GM18951 (cell line): Measurements from ENCODE around the gene ACIN1.

Experiments used
- POLR2A ChIP-seq: IDR thresholded peaks from 4 replicates; pipeline ENCODE4 v1.6.1; 2011; ENCODE audit warnings: mild to moderate bottlenecking; ENCODE audit not compliant: insufficient read length, insufficient read depth; ENCODE audit errors: extremely low read depth
- in situ Hi-C: fragments of 300-500 bp; cut with MboI; formaldehyde crosslinking; loops from one replicate; pipeline ENCODE4 v1.12.0; 2022; ENCODE audit warnings: low sequenced_read_pairs, mixed read lengths, inconsistent platforms; ENCODE audit not compliant: unreplicated experiment

ACIN1 gene, protein sequence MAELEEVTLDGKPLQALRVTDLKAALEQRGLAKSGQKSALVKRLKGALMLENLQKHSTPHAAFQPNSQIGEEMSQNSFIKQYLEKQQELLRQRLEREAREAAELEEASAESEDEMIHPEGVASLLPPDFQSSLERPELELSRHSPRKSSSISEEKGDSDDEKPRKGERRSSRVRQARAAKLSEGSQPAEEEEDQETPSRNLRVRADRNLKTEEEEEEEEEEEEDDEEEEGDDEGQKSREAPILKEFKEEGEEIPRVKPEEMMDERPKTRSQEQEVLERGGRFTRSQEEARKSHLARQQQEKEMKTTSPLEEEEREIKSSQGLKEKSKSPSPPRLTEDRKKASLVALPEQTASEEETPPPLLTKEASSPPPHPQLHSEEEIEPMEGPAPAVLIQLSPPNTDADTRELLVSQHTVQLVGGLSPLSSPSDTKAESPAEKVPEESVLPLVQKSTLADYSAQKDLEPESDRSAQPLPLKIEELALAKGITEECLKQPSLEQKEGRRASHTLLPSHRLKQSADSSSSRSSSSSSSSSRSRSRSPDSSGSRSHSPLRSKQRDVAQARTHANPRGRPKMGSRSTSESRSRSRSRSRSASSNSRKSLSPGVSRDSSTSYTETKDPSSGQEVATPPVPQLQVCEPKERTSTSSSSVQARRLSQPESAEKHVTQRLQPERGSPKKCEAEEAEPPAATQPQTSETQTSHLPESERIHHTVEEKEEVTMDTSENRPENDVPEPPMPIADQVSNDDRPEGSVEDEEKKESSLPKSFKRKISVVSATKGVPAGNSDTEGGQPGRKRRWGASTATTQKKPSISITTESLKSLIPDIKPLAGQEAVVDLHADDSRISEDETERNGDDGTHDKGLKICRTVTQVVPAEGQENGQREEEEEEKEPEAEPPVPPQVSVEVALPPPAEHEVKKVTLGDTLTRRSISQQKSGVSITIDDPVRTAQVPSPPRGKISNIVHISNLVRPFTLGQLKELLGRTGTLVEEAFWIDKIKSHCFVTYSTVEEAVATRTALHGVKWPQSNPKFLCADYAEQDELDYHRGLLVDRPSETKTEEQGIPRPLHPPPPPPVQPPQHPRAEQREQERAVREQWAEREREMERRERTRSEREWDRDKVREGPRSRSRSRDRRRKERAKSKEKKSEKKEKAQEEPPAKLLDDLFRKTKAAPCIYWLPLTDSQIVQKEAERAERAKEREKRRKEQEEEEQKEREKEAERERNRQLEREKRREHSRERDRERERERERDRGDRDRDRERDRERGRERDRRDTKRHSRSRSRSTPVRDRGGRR

DNA sequence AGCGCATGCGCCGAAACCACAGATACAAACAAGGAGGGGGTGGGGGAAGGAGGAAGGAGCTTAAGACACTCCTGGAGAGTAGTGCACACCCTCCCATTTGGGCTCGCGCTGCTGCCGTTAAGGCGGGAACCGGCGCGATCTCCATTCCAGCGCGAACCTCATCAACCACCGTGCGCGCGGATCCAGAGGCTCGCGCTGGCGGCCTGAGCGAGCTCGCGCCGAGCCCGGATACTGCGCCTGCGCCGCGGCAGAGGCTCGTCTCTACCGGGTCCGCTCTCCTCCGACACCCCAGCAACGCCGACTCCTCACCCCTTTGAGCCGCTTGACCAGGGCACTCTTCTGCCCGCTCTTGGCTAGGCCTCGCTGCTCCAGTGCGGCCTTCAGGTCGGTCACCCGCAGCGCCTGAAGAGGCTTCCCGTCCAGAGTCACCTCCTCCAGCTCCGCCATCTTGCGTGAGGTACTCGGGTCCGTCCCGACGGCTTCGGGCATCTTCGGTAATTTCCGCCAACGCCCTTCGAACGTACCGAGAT lies at the start of gene ACIN1:
TSS of gene ACIN1 (minus strand) at position 471 of the 530 bp plus-strand sequence. CDS start at position 447, 24 bp downstream.
- peak; percentile 80 for TF ChIP-seq POLR2A
- in situ Hi-C loops = no loop called here

DNA sequence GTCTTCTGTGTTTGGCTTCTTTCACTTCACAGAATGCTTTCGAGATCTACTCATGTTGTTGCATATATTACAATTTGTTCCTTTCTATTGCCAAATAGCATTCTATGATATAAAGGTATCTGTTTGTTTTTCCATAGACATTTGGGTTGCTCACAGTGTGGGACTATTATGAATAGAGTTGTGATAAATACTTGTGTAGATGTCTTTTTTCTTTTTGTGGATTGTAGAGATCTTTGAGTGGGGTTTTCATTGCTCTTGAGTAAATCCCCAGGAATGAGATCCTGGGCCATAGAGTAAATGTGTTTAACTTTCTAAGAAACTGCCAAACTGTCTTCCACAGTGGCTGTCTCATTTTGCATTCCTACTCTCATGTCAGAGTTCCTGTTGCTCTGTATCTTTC lies 49.0 kb upstream of the ACIN1 start:
- no peak for TF ChIP-seq POLR2A
- in situ Hi-C loops = no loop called here

DNA sequence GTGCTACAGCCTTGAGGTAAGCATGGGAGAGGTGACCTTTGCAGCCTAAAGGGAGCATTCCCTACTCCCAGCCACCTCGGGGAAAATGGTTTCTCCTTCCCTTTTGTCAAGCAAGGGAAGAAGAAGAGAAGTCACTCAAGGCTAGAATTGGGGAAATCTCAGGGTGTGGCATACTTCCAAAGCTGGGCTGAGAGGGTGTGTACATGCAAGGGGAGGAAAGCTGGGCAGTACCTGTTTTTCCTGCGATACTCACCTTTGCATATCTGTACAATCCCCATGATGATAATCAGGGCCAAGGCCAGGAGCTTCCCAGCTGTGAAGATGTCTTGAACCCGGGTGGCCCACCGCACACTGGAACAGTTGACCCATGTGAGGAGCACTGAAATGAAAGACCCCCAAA lies 47.9 kb upstream of the ACIN1 start:
- no peak for TF ChIP-seq POLR2A
- in situ Hi-C loops = no loop called here

DNA sequence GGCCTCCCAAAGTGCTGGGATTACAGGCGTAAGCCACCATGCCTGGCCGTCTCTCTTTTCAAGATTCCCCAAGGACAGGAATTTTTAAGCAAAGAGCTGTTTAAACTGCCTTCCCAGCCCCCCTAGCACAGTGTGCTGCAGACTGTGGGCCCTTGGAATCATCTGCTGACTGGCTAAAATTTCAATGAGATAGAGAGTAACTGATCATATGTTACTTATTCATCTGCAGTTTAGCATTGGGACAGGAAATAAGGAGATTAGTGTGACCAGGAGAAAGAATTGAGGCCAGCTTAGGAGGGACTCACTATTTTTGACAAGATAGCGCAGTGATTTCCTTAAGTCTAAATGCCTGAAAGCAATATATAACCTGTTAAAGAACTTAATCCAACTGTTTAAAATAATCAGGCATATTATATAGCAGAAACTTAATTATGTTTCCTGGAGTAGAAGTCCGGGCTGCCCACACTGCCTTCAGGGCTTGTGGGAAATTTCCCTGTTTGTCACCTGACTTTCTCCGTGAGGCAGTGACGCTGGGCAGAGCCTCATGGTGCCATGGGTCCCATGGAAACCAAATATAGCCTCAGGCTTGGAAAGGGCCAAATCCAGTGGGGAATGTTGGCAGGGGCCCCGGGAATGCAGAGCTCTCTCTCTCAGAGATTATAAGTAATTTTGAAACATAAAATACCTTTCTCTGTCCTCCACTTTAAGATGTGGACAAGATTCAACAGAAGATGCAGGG lies 46.9 kb upstream of the ACIN1 start:
- in situ Hi-C loops = no loop called here
- no peak for TF ChIP-seq POLR2A

DNA sequence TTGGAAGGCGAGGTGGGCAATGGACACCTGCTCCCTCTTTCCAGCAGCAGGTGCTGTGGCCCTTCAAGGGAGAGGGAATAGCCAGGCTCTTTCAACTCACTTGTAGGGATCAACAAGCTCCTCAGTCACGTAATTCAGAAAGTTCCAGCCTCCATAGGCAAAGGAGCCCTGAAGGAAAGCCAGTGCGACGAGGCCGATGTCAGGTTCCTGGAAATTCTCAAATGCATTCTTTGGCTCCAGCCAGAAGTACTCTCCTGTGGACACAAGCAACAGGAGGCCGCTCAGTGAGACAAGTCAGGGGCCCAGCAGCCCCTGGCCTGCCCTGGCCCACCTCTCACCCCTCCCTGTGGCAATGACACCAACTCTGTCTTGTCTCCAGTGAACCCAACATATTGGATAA lies 45.4 kb upstream of the ACIN1 start:
- in situ Hi-C loops = no loop called here
- TF ChIP-seq POLR2A = no peak

DNA sequence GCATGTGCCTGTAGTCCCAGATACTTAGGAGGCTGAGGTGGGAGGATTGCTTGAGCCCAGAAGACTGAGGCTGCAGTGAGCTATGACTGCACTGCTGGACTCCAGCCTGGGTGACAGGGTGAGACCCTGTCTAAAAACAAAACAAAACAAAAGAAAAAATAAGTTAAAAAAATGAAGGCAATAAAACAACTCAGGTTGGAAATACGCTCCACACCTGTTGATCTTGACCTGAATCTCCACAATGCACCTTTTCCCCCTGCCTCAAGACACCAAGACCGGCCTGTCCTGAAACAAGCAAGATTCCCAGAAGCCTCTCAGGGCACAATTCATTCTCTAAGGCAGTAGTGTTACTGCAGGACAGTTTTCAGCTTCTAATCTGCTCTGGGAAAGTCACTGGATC lies 44.9 kb upstream of the ACIN1 start:
- in situ Hi-C loops = no loop called here
- TF ChIP-seq POLR2A = no peak

DNA sequence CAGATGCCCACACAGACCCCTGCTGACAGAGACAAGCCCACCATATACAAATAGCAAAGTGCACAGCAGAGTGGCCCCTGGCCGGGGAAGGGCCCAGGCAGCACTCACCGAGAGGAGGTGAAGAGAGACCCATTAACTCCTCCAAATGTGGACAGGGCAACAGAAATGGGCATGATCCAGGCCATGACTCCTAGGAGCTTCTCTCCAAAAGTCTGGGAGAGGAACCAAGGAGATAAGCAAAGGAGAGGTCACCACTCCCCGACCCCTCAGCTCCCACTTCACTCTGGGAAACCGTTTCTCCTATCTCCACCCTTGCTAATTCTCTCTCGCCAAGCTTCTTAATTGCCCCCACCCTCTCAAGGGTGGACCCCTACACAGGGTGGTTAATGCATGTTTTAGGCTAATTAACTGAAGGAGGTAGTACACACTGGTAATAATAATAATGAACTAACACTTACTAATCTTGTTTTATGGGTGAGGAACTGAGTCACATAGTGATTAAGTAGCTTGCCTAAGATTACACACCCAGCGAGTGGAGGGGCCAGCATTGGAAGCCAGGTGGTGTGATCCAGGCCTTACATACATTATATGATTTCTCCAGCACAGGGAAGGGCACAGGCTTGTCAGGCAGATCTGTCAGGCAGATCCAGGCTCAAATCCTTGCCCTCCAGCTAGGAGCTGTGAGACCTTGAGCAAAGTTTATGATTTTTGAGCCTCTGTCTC lies 43.0 kb upstream of the ACIN1 start:
- in situ Hi-C loops = no loop called here
- TF ChIP-seq POLR2A = no peak

DNA sequence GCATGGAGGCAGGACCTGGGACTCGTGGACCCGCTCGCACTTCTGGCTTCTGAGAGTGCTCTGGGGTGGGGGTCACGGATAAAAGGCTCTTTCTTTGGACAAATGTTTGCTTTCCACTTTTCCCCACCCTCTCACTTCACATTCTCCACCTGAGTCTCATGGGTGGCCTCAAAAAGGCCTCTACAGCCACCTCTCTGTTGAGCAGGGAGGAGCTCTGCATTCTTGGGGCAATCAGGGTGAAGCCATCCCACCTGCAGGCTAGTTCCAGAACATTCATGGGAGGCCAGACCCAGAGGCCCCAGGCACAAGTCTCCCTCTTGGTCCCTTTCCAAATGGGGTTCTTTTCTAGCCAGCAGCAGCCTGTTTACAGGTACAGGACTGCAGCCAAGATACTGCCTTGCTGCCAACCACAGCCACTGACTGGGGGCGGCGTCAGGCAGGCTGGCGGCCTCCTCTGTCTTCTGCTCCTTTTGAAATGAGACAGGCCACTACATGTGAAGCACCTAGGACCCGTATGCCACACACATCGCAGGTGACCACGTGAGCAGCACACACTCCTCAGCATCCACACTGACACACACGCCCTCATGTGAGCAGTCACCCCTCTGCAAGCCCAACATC lies 42.4 kb upstream of the ACIN1 start:
- in situ Hi-C loops = no loop called here
- TF ChIP-seq POLR2A = no peak

DNA sequence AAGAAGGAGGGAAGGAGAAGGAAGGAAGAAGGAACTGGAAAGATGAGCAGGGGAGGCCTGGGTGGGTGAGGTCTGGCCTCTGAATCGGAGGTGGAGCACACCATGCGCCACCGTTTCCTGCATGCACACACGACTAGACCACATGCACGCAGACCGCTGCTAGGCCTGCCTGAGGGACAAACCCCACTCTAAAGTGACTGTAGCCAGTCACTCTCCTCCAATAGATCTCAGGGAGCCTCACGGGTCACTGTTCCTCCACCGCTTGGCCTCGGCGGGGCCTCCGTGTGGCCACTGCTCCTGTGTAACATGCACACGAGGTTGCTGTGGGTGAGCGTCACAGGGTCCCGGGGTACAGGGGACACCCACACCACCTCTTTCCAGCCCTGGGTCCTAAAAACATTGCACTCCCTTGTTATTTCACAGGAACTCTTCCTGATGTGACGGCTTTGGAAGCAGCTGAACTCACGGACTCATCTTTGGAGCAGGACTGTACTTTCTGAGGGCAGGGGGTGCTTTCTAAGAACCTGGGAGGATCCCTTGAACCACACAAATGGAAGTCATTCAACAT lies 41.7 kb upstream of the ACIN1 start:
- in situ Hi-C loops = no loop called here
- TF ChIP-seq POLR2A = no peak

DNA sequence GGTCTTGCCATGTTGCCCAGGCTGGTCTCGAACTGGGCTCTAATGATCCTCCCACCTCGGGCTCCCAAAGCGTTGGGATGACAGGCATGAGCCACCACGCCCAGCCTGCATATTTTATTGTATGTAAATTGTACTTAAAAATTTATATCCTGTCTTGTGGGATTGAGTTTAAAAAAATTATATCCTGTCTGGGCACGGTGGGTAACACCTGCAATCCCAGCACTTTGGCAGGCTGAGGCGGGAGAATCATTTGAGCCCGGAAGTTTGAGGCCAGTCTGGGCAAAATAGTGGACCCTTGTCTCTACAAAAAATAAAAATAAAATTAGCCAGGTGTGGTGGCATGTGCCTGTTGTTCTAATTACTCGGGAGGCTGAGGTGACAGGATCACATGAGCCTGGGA lies 38.0 kb upstream of the ACIN1 start:
- in situ Hi-C loops = no loop called here
- TF ChIP-seq POLR2A = no peak

DNA sequence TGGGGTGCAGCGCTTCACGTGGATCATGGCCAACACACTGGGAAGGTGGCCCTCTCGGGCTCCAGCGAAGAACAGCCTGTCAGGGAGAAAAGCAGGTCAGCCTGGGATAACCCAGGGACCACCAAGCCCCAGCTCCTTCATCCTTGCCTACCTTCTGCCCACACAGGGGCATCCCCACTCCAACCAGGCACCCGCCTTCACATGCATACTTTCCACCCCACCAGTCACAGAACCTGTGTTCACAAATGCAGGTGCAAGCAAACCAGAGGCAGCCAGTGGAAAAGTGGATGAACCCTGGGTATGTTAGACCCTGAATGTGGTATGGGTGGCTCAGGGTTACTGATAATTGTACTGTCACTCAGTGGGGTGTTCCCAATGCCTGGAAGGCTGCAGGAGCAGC lies 36.5 kb upstream of the ACIN1 start:
- in situ Hi-C loops = no loop called here
- TF ChIP-seq POLR2A = no peak

DNA sequence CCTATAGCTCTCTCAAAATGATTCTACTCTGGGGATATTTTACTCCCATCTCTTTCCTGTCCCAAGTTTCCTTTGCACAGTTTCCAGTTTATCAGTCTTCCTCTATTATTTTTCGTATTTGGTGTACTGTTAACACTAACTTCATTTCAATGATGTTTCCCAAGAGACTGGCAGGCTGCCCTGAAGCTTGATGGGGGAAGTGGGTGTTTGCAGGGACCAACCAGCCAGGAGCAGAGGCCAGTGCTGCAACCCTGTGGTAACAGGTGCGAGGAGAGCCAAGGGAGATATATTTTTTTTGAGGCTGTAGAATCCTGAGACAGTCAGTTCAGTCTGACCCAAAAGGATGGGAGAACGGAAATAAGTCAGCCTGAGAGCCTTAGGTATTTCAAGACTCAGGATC lies 35.9 kb upstream of the ACIN1 start:
- TF ChIP-seq POLR2A = no peak
- in situ Hi-C loops = no loop called here
